T-helper 1 cell treated with Interleukin-12 subunit alpha and Interleukin-12 subunit beta and Interleukin-4 antibody, amounts not matched to agents 30 ng/mL and 1 ng/mL, for 36 hours (primary cell): Measurements from ENCODE around the gene KRTAP5-6. TPM values are rescaled to one million over a fixed set of nuclear protein-coding genes. Genes with fewer than 3 reads are reported as not detected.

Experiments
- intact Hi-C: fragments of 100-400 bp; cut with micrococcal nuclease; formaldehyde crosslinking; loops from one replicate; pipeline ENCODE4 v1.15.1; 2024
- total RNA-seq: library from RNA; stranded (reverse); gene quantifications from 2 replicates; pipeline ENCODE4 v1.2.3, GENCODE V29; 2022

KRTAP5-6 gene, protein sequence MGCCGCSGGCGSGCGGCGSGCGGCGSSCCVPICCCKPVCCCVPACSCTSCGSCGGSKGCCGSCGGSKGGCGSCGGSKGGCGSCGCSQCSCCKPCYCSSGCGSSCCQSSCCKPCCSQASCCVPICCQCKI
- not detected in 2 replicates for total RNA-seq

DNA sequence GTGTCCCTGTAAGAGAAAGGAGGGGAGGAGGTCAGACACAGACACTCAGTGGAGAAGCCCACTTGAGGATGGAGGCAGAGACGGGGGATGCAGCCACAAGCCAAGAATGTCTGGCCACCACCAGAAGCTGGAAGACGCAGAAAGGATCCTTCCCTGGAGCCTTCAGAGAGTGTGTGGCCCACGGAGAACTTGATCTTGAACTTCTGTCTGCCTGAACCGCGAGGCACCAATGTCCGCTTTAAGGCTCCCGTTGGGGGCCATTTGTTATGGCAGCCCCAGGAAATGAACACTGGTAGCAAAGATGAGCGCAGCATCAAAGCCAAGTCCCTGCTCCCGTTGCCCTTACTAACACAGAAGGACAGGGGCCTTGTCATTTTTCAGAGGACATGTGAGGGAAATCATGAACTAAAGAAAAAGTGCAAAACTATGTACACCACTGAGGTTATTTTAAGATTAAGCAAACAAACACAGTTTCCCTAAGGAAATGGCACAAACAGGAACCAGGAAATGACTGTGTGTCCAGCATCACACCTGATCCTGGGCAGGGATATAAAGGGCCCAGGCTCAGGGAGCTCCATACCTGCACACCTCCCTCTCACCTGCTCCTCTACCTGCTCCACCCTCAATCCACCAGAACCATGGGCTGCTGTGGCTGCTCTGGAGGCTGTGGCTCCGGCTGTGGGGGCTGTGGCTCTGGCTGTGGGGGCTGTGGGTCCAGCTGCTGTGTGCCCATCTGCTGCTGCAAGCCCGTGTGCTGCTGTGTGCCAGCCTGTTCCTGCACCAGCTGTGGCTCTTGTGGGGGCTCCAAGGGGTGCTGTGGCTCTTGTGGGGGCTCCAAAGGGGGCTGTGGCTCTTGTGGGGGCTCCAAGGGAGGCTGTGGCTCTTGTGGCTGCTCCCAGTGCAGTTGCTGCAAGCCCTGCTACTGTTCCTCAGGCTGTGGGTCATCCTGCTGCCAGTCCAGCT is at the start of gene KRTAP5-6:
KRTAP5-6 (plus strand) TSS at position 588 of the 963 bp plus-strand sequence; CDS start at position 639, 51 bp downstream.
- intact Hi-C loops: no loop called here

DNA sequence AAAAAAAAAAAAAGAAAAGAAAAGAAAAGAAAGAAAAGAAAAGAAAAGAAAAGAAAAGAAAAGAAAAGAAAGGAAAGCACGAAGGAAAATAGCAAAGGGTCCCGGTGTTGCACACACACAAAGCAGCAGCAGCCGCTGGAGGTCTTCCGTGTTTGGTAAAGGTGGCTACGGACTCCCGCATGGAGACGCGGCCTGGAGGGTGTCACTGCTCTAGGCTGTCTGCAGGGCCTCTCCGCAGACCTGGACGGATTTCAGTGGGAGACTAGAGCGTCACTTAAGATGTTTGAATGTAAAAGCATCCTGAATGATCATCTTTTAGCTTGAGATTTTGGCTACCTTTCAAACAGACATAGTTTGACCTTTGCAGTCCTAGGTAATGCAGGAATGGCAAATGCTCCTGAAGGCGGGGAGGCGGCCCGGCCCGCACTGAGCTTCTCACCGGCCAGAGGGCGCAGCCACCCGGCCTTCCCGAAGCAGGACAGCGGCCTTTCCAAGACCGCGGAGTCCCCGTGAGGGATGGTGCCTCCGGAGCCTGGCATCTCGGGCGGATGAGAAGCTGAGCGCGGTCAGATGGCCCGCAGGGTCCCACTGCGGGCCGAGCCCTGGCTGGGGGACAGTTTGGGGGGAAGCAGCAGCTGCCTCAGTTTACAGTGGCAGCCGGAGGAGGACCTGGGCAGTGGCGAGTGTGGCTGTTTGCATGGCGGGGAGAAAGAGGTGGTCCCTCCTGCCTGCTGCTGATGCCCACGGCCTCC is 48.9 kb upstream of the KRTAP5-6 start:
- intact Hi-C loops: no loop called here

DNA sequence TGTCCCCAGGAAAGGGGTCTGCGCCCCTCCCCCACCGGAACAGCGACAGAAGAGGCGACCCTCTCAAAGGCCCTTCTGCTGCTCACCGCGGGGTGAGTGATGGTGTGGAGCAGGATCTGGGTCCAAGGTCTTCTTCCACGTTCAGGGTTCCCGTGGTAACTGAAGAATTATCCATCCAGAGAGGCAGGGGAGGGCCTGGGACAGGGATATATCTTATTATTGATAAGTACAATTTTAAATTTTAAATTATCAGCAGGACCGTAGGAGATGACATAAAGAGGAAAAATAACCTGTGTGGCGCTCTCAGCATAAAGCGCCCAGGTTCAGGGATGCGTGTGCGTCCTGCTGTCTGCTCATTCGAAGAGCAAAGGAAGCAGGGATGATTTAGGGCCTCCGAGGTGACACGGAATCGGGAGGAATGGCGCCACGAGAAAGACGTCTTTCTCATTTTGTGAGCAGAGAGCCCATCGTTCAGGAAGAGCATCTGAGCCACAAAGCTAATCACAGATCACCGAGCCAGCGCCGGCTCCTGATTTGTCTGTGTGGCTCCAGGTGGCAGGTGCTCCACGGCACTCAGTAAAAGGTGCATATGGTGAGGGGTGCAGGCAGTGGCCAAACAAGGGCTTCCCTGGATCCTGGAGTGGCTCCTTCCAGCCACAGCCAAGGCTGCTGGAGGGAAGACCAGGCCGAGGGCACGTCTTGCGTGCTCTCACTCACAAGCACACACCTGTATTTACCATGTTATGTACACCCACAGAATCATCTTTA is 48.2 kb upstream of the KRTAP5-6 start:
- intact Hi-C loops: no loop called here

DNA sequence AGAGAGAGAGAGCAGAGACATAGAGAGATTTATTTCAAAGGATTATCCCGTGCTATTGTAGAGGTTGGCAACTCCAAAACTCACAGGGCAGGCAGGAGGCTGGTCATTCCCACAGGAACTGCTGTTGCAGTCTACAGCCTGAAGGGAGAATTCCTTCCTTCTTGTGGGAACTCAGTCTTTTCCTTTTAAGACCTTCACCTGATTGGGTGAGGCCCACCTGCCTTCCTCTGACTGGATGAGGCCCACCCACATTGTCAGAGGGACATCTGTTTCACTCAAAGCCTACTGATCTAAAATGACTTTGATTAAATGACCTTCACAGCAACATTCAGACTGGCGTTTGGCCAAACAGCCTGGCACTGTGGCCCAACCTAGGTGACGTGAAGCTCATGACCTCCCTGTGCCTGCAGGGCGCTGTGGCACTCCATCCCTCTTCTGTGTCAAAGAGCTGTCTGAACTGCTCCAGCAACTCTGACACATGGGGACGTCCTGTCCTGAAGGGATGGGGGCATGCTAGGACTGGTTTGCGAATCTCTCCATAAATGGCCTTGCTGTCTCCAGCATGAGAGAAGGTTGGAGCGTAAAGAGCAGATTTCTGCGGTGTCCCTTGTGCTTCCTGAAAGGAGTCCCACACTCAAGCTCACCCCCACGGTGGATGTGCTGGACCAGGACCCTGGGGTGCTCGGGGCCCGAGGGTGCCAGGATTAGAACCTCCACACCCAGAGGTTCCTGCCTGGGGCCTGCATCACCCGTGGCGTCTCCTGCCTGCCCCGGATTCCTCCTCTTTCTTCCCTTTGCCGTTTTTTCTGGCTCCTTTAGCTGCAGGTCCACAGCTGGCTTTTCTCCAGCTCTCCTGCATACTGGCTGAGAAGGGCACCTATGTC is 46.7 kb upstream of the KRTAP5-6 start:
- intact Hi-C loops: no loop called here

DNA sequence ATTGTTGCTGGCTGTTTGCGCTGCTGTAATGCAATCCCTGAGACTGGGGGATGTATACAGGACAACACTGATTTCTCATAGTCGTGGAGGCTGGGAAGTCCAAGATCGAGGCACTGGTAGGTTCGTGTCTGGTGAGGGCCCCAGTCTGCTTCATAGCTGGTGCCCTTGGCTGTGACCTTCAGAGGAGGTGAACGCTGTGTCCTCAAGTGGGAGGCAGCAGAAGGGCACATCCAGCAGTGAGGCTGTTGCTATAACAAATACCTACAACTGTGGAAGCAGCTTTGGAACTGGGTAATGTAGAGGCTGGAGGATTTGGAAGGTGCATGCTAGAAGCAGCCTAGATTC is 46.1 kb upstream of the KRTAP5-6 start:
- intact Hi-C loops: no loop called here

DNA sequence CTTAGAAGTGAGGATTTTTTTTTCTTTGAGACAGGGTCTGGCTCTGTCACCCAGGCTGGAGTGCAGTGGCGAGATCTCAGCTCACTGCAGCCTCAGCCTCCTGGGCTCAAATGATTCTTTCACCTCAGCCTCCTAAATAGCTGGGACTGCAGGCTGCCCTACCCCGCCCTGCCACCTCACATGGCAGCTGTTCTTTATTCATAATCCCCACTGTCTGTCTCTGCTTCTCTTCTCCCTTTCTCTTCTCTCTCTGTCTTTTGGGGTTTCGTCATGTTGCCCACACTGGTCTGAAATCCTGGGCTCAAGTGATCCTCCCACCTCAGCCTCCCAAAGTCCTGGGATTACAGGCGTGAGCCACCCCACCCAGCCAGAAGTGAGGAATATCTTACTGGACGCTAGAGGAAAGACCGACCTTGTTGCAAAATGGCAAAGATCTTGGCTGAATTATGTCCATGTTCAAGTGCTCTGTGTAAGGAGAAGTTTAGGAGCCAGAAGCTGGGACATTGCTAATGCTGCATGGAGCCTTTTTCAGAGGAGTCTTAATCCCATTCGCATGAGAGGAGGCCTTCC is 45.5 kb upstream of the KRTAP5-6 start:
- intact Hi-C loops: no loop called here

DNA sequence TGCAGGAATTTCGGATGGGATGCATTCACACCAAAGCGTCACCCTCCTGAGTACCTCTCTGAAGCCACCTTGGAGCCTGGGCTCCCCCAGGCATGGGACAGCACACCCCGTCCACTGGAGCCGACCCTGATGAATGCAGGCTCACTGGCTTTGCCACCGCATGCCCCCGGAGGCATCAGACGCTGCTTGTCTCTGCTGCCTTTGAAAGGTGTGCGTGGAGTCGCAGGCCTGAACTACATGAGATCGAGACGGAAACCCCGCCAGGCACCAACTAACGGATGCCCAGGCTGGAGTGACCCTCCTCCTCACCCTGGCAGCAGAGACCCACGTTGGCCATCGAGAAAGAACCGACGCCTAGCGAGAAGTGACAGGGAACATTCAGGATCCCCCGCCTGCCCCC is 45.0 kb upstream of the KRTAP5-6 start:
- intact Hi-C loops: loop anchor here (1.0 to 2.0 kb wide), 3 partner anchors 41 to 499 kb away; no protein-coding TSS in a partner anchor

DNA sequence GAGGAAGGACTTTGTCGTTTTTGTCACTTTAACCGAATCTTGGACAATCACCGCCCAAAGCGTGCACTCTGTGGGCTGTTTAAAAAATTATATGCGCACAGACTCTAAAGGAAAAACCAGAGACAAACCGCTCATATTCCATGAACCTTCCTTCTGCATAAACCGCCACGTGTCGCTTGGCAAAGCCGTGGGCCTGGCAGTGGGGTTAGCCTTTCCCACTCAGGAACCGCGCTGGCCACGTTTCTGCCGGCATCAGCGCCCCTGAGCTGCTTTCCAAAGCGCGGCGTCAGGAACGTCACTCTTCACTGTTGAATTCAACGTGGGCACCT is 44.6 kb upstream of the KRTAP5-6 start:
- intact Hi-C loops: loop anchor here (1.0 to 2.0 kb wide), 3 partner anchors 41 to 499 kb away; no protein-coding TSS in a partner anchor

DNA sequence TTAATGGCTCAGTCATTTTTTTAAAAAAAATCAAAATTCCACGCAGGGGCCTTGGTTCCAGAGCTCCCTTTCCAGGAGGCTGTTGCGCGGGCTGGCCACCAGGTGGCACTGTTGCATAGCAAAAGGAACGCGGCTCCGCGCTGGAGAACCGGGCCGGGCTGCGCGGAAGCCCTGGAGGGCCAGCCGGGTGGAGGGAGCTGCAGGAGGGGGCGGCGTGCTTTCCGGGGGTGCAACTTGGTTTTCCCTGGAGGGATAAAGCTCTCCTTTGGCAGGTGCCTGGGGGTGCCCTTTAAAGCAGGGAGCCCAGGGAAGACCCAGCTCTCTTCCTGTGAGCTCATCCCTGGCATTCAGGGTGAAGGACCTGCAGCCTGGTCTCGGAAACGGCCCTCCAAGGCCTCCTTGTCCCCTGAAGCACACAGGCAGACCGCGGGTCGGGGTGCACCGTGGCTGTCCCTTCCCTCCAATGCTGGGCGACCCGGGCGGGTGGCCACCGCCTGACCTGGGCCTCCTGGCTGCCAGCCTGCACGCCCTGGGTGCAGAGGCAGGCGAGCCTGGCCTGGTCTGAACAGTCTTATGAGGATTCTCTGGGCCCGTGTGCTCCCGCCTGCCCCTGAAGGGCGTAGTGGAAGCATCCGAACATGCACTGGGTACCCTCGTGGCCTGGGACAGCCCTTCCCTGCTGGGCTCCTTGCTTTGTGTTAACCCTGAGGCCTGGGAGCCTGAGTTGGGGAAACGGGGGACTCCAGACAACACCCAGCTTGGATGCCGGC is 44.0 kb upstream of the KRTAP5-6 start:
- intact Hi-C loops: loop anchor here (1.0 to 2.0 kb wide), 3 partner anchors 40 to 498 kb away; no protein-coding TSS in a partner anchor

DNA sequence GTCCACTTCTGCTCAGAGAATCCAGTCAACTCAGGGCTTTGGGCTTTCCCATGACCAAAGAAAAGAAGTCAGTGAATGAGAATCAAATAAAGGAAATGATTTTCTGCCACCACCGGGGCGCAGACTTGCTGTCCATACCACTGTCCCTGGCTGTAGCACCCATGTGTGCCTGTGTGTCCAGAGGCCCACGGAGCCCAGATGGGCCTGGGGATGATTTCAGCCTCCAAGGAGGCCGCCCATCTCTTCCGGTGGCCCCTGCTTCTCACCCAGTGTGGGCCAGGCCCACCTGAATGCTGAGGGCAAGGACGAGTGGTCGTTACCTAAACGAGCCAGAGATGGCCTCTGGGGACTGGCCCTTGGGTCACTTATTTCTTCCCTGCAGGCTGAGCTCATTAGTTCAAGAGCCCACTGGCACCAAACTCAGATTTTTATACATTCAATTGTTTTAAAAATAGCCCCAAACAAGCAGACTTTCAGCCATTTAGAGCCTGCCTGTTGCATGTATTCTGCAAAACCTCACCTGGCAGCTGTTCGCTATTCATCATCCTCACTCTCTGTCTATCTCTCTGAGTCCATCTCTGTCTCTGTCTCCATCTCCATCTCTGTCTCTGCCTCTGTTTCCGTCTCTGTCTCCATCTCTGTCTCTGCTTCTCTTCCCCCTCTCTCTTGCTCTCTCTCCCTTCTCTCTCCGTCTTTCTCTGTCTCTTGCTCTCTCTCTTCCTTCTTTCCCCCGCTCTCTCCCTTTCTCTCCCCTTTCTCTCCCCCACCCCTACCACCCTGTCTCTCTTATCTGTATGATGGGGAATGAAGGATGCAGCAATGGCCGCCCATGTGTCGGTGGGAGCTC is 43.2 kb upstream of the KRTAP5-6 start:
- intact Hi-C loops: loop anchor here (2.0 kb wide), 1 partner anchor 179 kb away; no protein-coding TSS in a partner anchor

DNA sequence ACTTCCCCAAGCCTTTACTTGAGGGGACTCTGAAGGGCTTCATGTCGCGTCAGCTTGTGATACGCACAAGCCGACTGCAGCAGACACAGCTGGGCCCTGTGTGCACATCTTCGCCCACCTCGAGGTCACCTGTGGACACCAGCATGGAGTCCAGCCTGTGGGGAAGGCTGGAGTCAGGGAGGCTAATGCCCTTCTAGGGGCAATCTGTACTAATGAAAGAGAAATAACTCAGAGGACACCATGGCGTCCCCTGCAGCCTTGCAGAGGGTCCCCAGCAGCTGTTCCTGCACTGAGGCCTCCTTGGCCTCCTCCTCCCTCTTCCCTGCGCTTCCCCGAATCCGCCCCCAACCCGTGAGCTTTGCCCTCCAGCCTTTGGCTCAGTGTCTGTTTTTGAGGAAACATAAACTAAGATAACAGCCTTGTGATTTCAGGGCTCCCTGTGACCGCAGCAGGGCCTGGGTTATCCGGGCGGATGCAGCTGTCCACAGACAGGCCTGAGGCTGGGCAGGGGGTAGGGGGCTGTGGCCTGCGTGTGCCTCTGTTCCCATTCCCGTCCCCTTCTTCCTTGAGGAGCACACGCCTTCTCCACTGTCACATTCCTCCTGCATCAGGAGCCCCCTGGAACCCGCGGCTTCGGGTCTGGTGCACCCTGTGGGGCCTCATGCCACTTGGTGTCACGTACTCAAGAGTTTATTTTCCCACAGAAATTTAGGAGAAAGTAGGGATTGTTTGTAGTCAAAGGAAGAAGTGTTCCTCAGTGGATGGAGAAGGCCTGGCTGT is 42.4 kb upstream of the KRTAP5-6 start:
- intact Hi-C loops: no loop called here

DNA sequence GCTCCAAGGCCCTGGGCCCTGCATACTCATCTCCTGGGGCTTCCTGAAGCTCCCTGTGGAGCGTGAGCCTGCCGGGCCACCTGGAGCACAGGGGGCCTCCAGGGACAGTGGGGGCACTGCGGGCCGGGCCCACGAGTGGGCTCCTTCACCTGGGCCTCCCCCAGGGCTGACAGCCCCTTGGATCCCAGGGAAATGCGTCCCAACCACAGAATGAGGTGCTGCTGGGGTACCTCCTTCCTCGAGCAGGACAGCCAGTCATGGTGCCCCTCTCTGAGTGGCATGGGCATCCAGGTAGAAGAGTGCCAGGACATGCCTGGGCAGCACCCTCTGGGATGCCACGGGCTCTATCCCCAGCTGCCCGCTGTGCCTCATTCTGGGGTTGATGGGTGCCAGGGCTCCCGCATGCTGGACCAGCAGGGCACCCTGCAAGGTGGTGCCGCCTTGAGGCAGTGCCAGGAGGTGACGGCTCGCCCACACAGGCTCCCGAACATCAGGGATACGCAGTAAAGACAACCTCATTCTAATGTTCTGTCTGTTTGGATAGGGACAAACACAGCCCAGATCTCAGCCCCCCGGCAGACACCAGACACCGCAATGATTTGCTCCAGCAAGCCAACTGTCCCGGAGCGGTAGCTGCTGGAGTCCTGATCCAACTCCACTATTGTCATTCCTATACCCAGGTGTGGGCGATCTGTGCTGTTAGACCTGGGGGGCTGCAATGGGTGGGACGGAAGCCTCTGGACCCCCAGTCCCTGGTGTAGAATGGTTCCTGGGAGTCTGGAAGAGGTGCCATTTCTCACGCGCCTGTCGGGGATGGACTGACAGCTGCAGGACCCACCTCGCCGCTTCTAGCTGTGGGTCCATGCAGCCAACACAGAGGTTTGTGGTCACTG is 41.6 kb upstream of the KRTAP5-6 start:
- intact Hi-C loops: no loop called here

DNA sequence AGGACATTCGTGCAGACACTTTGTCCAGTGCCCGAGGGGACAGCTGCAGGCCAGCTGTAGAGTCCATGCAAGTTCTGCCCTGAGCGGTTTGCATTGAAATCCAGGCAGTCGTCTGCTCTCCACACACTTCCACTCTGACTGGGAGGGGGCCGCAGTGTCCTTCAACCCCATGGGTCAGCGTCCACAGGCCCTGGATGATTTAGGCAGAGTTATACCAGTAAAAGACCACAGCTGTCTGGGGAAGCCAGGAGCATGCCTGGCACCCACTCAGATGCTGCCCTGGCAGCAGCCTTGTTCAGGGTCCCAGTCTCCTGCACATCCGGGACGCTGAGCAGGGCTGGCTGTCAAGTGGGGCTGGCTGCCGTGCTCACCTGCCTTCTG is 40.9 kb upstream of the KRTAP5-6 start:
- intact Hi-C loops: no loop called here

DNA sequence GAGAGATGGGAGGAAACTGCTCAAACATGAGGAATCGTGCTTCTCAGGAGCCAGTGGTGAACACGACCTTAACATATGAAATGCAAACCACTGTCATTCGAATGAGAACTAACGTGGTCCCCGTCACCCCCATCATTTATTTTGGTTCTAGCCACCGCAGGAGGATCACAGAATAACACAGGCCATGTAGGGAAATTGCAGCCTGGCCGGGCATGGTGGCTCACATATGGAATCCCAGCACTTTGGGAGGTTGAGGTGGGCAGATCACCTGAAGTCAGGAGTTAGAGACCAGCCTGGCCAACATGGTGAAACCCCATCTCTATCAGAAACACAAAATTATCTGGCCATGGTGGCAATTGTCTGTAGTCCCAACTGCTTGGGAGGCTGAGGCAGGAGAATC is 40.3 kb upstream of the KRTAP5-6 start:
- intact Hi-C loops: no loop called here

DNA sequence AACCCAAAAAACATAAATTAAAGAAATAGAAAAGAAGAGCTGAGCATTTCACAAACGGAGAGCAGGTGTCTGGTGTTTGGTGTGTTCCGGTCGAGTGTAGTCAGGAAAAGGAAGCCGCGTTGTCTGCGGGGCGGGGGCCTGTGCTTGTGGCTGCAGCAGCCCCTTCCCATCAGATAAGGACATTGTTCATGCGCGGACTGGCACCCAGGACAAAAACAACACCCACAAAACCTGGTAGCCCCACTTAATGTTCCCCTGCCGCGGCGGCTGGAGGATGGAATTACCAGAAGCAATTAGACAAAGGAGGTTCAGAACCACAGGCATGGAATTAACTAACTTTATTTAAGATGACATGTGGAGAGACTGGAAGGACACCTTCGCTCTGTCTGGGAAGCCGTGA is 37.5 kb upstream of the KRTAP5-6 start:
- intact Hi-C loops: no loop called here

DNA sequence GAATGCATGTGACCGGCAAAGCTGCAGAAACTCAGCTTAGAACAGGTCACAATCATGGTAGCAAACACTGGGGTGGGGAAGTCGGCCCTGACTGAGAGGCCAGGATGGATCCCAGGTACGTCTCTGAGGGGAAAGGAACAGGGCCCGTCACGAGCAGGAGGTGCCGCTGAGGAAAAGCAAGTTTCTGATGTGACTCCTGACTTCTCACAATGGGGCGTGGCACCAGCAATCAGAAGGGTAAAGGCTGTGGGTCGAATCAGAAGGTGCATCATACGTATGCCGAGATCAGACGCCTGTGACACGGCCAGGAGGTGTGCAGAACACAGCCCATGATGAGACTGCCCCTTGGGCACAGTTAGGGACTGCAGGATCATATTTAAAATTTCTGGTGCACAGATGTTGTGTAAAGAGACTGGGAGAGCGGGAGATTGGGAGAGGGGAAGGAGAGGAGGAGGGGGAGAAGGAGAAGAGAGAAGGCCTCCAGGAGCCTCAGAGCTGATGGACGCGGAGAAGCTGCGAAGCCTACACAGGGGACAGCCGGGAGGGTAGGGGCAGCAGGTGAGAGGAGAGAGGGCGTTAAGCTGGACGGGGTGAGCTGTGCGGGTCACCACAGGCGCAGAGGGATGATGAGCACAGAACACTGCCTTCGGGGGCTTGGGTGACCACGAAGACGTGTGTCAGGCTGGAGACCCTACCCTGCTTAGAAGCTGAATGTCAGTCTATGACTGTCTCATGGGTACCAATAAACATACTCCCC is 36.7 kb upstream of the KRTAP5-6 start:
- intact Hi-C loops: no loop called here
